Neural cell (in vitro differentiated cells): ENCODE data around the gene RNF145. TPM values are rescaled to one million over a fixed set of nuclear protein-coding genes. Genes with fewer than 3 reads are reported as not detected.

Experiments used
- H2AFZ ChIP-seq: fragments of 200-600, 300-800 bp; sonication (generic), shearing (Covaris generic); 2 replicates; pipeline ENCODE4 v1.6.0; 2014; ENCODE audit warnings: low read depth, mild to moderate bottlenecking, antibody characterized with exemption, low read length, moderate library complexity
- H3F3A ChIP-seq: fragments of 200-600 bp; shearing (Covaris generic); 2 replicates; pipeline ENCODE4 v1.6.1; 2016; ENCODE audit warnings: mild to moderate bottlenecking, moderate library complexity, mixed read lengths, antibody characterized with exemption, low read length; ENCODE audit not compliant: insufficient read depth, poor library complexity, severe bottlenecking
- H3K27ac ChIP-seq: fragments of 200-600, 300-800 bp; sonication (generic), shearing (Covaris generic); 2 replicates; pipeline ENCODE4 v1.5.1; 2014; ENCODE audit warnings: mild to moderate bottlenecking, low read length, moderate library complexity
- H3K27me3 ChIP-seq: fragments of 300-800, 200-600 bp; sonication (generic), shearing (Covaris generic); 2 replicates; pipeline ENCODE4 v1.6.0; 2014; ENCODE audit warnings: mild to moderate bottlenecking, low read depth, low read length, moderate library complexity; ENCODE audit not compliant: insufficient read depth
- H3K36me3 ChIP-seq: fragments of 300-800, 200-600 bp; sonication (generic), shearing (Covaris generic); 2 replicates; pipeline ENCODE4 v1.5.1; 2014; ENCODE audit warnings: mild to moderate bottlenecking, antibody characterized with exemption, low read length, moderate library complexity; ENCODE audit not compliant: insufficient read depth
- H3K4me2 ChIP-seq: fragments of 300-800, 200-600 bp; sonication (generic), shearing (Covaris generic); 2 replicates; pipeline ENCODE4 v1.6.0; 2014; ENCODE audit warnings: mild to moderate bottlenecking, low read length
- H3K4me3 ChIP-seq: fragments of 300-800, 200-600 bp; sonication (generic), shearing (Covaris generic); 2 replicates; pipeline ENCODE4 v1.5.1; 2014; ENCODE audit warnings: mild to moderate bottlenecking, low read length, moderate library complexity
- H3K79me2 ChIP-seq: fragments of 200-600 bp; shearing (Covaris generic); replicated peaks from 2 replicates; pipeline ENCODE4 v1.6.0; 2014; ENCODE audit warnings: mild to moderate bottlenecking, low read length, moderate library complexity; ENCODE audit not compliant: insufficient read depth
- H3K9ac ChIP-seq: fragments of 300-800, 200-600 bp; sonication (generic), shearing (Covaris generic); 2 replicates; pipeline ENCODE4 v1.6.1; 2016; ENCODE audit warnings: mild to moderate bottlenecking, low read length, mixed read lengths
- H3K9me2 ChIP-seq: fragments of 200-600 bp; shearing (Covaris generic); 2 replicates; pipeline ENCODE4 v1.6.1; 2016; ENCODE audit warnings: mild to moderate bottlenecking, low read length, mixed read lengths; ENCODE audit not compliant: insufficient read depth
- H3K9me3 ChIP-seq: fragments of 200-600, 300-800 bp; sonication (generic), shearing (Covaris generic); 2 replicates; pipeline ENCODE4 v1.6.1; 2016; ENCODE audit warnings: mild to moderate bottlenecking, mixed run types, low read length, moderate library complexity, mixed read lengths
- H4K20me1 ChIP-seq: fragments of 200-600 bp; shearing (Covaris generic); 2 replicates; pipeline ENCODE4 v1.6.1; 2016; ENCODE audit warnings: mild to moderate bottlenecking, mixed run types; ENCODE audit not compliant: insufficient read depth
- EP300 ChIP-seq: fragments of 450-650 bp; conservative IDR thresholded peaks from 2 replicates; pipeline ENCODE4 v1.6.1; 2014; ENCODE audit warnings: antibody characterized with exemption, mild to moderate bottlenecking, moderate library complexity; ENCODE audit not compliant: poor library complexity, severe bottlenecking
- EZH2 ChIP-seq: fragments of 200-600, 300-800 bp; shearing (Covaris generic), sonication (generic); IDR thresholded peaks from 2 replicates; pipeline ENCODE4 v1.6.1; 2014; ENCODE audit warnings: antibody characterized with exemption, low read length, borderline replicate concordance, mild to moderate bottlenecking; ENCODE audit not compliant: insufficient read depth, poor library complexity, severe bottlenecking
- MXI1 ChIP-seq: fragments of 450-650 bp; conservative IDR thresholded peaks from 2 replicates; pipeline ENCODE4 v1.6.1; 2014; ENCODE audit warnings: antibody characterized with exemption, mild to moderate bottlenecking; ENCODE audit not compliant: poor library complexity, severe bottlenecking
- POLR2AphosphoS5 ChIP-seq: IDR thresholded peaks from 2 replicates; pipeline ENCODE4 v1.6.1; 2012
- RAD21 ChIP-seq: fragments of 450-650 bp; conservative IDR thresholded peaks from 2 replicates; pipeline ENCODE4 v1.6.1; 2014; ENCODE audit warnings: antibody characterized with exemption, mild to moderate bottlenecking, moderate library complexity
- SMC3 ChIP-seq: fragments of 450-650 bp; conservative IDR thresholded peaks from 2 replicates; pipeline ENCODE4 v1.6.1; 2014; ENCODE audit warnings: antibody characterized with exemption, mild to moderate bottlenecking, moderate library complexity; ENCODE audit not compliant: poor library complexity
- TAF1 ChIP-seq: IDR thresholded peaks from 2 replicates; pipeline ENCODE4 v1.6.1; 2012; ENCODE audit warnings: low read depth
- polyA plus RNA-seq: library from polyadenylated mRNA; depleted of rRNA; stranded (reverse); fragments of >200 nt; gene quantifications from 2 replicates; pipeline ENCODE4 v1.2.3, GENCODE V29; 2014
- TF ChIP-seq, protein P1 (sequence below): fragments of 450-650 bp; IDR thresholded peaks from 2 replicates; pipeline ENCODE4 v1.5.1; 2014; ENCODE audit warnings: antibody characterized with exemption, mild to moderate bottlenecking, moderate library complexity; ENCODE audit not compliant: poor library complexity, severe bottlenecking
- TF ChIP-seq, protein P2 (sequence below): IDR thresholded peaks from 2 replicates; pipeline ENCODE4 v1.6.1; 2012; ENCODE audit warnings: borderline replicate concordance

The RNF145 gene
- polyA plus RNA-seq, 1 donor from 2014 or later, result 52.4 TPM

DNA sequence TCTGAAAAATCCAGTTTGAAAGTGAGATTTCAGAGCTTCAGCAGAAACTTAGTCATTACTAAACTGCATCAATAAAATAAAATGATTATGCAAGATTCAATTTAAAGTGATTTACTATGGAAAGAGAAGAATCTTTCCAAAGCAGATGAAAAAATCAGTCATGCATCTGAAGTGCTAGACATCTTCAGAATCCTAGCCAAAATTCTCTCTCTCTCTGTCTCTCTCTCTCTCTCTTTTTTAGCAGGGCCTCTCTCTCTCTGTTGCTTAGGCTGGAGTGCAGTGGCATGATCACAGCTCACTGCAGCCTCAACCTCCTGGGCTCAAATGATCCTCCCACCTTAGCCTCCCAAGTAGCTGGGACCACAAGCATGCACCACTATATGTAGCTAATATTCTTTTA lies 35.5 kb upstream of the RNF145 start:
- TF ChIP-seq SMC3 (no peak), RAD21 (no peak), EZH2 (no peak)
- TF ChIP-seq, protein P1, sequence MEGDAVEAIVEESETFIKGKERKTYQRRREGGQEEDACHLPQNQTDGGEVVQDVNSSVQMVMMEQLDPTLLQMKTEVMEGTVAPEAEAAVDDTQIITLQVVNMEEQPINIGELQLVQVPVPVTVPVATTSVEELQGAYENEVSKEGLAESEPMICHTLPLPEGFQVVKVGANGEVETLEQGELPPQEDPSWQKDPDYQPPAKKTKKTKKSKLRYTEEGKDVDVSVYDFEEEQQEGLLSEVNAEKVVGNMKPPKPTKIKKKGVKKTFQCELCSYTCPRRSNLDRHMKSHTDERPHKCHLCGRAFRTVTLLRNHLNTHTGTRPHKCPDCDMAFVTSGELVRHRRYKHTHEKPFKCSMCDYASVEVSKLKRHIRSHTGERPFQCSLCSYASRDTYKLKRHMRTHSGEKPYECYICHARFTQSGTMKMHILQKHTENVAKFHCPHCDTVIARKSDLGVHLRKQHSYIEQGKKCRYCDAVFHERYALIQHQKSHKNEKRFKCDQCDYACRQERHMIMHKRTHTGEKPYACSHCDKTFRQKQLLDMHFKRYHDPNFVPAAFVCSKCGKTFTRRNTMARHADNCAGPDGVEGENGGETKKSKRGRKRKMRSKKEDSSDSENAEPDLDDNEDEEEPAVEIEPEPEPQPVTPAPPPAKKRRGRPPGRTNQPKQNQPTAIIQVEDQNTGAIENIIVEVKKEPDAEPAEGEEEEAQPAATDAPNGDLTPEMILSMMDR, result no peak
- TF ChIP-seq, protein P2, sequence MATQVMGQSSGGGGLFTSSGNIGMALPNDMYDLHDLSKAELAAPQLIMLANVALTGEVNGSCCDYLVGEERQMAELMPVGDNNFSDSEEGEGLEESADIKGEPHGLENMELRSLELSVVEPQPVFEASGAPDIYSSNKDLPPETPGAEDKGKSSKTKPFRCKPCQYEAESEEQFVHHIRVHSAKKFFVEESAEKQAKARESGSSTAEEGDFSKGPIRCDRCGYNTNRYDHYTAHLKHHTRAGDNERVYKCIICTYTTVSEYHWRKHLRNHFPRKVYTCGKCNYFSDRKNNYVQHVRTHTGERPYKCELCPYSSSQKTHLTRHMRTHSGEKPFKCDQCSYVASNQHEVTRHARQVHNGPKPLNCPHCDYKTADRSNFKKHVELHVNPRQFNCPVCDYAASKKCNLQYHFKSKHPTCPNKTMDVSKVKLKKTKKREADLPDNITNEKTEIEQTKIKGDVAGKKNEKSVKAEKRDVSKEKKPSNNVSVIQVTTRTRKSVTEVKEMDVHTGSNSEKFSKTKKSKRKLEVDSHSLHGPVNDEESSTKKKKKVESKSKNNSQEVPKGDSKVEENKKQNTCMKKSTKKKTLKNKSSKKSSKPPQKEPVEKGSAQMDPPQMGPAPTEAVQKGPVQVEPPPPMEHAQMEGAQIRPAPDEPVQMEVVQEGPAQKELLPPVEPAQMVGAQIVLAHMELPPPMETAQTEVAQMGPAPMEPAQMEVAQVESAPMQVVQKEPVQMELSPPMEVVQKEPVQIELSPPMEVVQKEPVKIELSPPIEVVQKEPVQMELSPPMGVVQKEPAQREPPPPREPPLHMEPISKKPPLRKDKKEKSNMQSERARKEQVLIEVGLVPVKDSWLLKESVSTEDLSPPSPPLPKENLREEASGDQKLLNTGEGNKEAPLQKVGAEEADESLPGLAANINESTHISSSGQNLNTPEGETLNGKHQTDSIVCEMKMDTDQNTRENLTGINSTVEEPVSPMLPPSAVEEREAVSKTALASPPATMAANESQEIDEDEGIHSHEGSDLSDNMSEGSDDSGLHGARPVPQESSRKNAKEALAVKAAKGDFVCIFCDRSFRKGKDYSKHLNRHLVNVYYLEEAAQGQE, result no peak
- Histone ChIP-seq H3K9me2 (no peaks in the 10 kb centered on the region), H3K79me2 (no peaks in the 10 kb centered on the region), H3K4me2 (no peak overlapping the region), H3F3A (no peaks in the 10 kb centered on the region), H3K27me3 (no peaks in the 10 kb centered on the region), H3K4me3 (no peak overlapping the region), H3K9ac (no peak overlapping the region), H3K27ac (no peak overlapping the region), H4K20me1 (no peaks in the 10 kb centered on the region), H3K36me3 (no peaks in the 10 kb centered on the region), H2AFZ (no peak overlapping the region), H3K9me3 (no peaks in the 10 kb centered on the region)

DNA sequence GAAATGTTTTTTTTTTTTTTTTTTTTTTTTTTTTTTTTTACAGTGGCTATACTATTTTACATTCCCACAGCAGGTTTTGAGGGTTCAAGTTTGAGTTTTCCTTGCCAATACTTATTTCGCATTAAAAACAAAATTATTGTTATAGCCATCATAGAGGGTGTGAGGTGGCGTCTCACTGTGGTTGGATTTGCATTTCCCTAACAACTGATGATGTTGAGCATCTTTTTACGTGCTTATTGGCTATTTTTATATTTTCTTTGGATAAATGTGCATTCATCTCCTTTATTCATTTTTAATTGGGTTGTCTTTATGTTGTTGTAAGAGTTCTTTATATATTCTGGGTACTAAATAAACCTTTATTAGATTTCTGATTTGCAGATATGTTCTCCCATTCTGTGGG lies 34.8 kb upstream of the RNF145 start:
- no peaks in the 10 kb centered on the region for H3F3A ChIP-seq
- TF ChIP-seq MXI1, result no peak
- TF ChIP-seq, protein P1, result no peak
- TF ChIP-seq, protein P2, result no peak
- TF ChIP-seq EZH2, result no peak
- TF ChIP-seq RAD21, result no peak
- TF ChIP-seq EP300, result no peak
- TF ChIP-seq POLR2AphosphoS5, result no peak
- no peak for TF ChIP-seq SMC3
- no peak for TF ChIP-seq TAF1

More for the DNA sequence above, 34.8 kb upstream of the RNF145 start:
- Histone ChIP-seq H3K27me3 (no peaks in the 10 kb centered on the region), H4K20me1 (no peaks in the 10 kb centered on the region), H3K4me3 (no peak overlapping the region), H2AFZ (no peak overlapping the region), H3K9me3 (no peaks in the 10 kb centered on the region), H3K36me3 (no peaks in the 10 kb centered on the region), H3K79me2 (no peaks in the 10 kb centered on the region), H3K9ac (no peak overlapping the region), H3K4me2 (no peak overlapping the region), H3K27ac (no peak overlapping the region), H3K9me2 (no peaks in the 10 kb centered on the region)
